Measurements from ENCODE around the gene MBOAT7.
"Not testable (repeated sequence)": the region's sequence is repeated elsewhere in the genome, so short reads cannot be mapped to it uniquely, and the experiment has no call there.

DNA sequence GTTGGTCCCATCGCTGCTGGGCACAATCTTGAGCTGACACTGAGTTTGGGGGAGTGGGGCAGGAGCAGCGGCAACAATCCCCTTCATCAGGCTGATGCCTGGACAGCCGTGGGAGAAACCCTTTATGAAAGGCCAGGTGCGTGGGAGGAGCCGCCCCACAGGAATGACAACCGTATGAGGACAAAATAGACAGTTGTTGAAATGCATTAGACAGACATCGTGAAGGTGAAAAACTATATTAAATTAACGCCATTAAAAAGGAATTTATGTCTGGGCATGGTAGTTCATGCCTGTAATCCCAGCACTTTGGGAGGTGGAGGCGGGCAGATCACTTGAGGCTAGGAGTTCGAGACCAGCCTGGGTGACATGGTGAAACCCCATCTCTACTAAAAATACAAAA lies 35.2 kb upstream of the MBOAT7 start:
- TF ChIP-seq EZH2 (IDR thresholded peaks at IDR 0.05; ENCODE audit: low read depth, low read length, severe bottlenecking); POLR2AphosphoS5 (IDR thresholded peaks at IDR 0.05; ENCODE audit: low read depth, low read length); CHD1 (IDR thresholded peaks at IDR 0.05; ENCODE audit: low read depth, low read length); POLR2A (IDR thresholded peaks at IDR 0.05; ENCODE audit: control extremely low read depth in 1 of 2, low read depth in 2 of 2, low read length in 2 of 2); JUND (IDR thresholded peaks at IDR 0.05; ENCODE audit: low read length); RFX5 (IDR thresholded peaks at IDR 0.05; ENCODE audit: borderline replicate concordance, low read depth, low read length); YY1 (IDR thresholded peaks at IDR 0.05; ENCODE audit: low read depth, low read length); TCF12 (IDR thresholded peaks at IDR 0.05; ENCODE audit: low read depth, low read length); CEBPB (IDR thresholded peaks at IDR 0.05; ENCODE audit: low read depth, low read length); MAFK (IDR thresholded peaks at IDR 0.05; ENCODE audit: low read depth, low read length); SP1 (IDR thresholded peaks at IDR 0.05; ENCODE audit: low read depth, low read length); SP2 (IDR thresholded peaks at IDR 0.05; ENCODE audit: low read length): not testable (repeated sequence)
- TF ChIP-seq, protein P1, sequence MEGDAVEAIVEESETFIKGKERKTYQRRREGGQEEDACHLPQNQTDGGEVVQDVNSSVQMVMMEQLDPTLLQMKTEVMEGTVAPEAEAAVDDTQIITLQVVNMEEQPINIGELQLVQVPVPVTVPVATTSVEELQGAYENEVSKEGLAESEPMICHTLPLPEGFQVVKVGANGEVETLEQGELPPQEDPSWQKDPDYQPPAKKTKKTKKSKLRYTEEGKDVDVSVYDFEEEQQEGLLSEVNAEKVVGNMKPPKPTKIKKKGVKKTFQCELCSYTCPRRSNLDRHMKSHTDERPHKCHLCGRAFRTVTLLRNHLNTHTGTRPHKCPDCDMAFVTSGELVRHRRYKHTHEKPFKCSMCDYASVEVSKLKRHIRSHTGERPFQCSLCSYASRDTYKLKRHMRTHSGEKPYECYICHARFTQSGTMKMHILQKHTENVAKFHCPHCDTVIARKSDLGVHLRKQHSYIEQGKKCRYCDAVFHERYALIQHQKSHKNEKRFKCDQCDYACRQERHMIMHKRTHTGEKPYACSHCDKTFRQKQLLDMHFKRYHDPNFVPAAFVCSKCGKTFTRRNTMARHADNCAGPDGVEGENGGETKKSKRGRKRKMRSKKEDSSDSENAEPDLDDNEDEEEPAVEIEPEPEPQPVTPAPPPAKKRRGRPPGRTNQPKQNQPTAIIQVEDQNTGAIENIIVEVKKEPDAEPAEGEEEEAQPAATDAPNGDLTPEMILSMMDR (IDR thresholded peaks at IDR 0.05; ENCODE audit: control extremely low read depth in 1 of 3, insufficient read depth in 1 of 3, low read depth in 1 of 3, low read length in 3 of 3): not testable (repeated sequence)
- TF ChIP-seq, protein P2, sequence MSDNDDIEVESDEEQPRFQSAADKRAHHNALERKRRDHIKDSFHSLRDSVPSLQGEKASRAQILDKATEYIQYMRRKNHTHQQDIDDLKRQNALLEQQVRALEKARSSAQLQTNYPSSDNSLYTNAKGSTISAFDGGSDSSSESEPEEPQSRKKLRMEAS (IDR thresholded peaks at IDR 0.05): not testable (repeated sequence)
